NCI-H2196 treated with DMSO at 0.1 percent for 48 hours (cell line): ENCODE measurements around the gene IL3RA.

Experiments
- DNase-seq: peaks from one replicate; lab custom pipeline; 2025; ENCODE audit not compliant: unreplicated experiment; lab: John Stamatoyannopoulos, UW

IL3RA gene

DNA sequence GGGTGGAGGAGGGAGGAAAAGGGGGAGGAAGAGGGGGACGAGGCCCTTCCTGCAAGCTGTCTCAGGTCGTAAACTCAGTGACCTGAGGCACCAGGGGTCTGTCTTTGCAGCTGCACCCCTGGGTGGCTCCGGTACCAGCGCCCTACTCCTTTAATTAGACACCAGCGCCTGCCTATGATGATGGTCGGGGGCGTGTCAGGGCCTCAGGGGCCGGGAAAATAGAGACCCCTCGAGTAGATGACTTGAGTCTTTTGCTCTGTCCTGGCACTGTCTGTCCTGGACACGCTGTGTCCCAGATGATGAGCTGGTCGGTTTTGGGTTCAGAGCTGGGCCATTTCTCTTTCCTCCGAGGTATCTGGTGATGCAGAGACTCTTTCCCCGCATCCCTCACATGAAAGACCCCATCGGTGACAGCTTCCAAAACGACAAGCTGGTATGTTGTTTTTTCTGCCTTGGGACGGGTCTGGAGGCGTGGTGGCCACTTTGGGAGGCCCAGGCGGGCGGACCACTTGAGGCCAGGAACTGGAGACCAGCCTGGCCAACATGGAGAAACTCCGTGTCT, 44.2 kb downstream of the IL3RA start:
- DNase-seq = no peak

DNA sequence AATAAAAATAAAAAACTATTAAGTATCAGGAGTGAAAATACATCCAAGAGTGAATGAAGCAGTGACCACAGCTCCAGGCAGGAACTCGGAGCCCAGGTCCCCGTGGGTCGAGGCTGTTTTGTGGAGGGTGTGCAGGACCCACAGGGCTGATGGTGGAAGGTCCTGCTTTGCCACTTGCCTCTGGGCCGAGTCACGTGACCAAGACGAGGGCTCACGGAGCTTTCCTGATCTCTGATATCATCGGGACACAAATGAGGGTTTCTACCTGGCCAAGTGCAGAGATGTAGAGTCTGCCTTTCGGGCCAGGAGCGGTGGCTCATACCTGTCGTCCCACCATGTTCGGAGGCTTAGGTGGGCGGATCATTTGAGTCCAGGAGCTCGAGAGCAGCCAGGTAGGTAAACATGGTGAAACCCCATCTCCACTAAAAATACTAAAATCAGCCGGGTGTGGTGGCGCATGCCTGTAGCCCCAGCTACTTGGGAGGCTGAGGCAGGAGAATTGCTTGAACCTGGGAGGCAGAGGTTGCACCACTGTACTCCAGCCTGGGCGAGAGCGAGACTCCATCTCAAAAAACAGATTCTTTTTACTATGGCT, 48.2 kb downstream of the IL3RA start:
- DNase-seq = no peak

DNA sequence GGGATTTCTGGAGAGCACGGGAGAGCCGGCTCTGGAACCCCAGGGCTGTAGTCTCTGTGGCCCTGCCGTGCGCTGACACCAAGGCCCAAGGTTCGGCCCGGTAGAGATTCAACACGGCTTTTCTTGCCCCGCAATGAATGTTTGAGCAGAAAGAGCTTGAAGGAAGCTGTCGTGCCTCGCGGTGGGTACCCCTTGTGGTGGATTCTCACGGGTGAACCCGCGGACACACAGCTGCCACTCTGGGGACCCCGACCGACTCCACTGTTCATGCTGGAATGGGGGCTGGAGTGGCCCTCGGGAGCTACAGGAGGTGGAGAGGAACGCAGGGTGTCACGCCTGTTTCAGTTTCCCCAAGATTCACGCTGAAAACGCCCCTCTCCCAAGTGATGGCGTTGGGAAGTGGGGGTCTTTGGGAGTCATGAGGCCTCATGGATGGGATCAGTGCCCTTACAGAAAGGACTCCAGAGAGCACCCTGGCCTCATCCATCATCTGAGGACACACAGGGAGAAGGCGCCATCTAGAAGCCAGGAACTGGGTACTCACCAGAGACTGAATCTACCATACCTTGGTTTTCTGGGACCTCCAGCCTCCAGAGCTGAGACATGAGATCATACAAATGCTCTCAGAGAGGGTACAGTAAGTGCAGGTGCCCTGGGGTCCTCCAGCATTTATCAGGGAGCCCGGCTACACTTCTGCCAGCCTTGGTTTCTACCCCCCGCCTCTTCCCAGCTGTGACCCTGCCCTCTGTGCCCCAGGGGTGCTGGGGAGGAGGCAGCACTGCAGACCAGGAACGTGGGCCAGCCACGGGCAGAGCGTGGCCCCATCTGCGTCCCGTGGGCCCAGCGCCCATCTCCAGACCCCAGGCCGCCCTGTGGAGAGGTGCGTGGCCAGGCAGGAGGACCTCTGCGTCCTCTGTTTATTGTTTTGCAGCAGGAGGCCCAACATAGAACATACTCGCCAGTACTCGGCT, 49.0 kb downstream of the IL3RA start:
- no peak for DNase-seq

DNA sequence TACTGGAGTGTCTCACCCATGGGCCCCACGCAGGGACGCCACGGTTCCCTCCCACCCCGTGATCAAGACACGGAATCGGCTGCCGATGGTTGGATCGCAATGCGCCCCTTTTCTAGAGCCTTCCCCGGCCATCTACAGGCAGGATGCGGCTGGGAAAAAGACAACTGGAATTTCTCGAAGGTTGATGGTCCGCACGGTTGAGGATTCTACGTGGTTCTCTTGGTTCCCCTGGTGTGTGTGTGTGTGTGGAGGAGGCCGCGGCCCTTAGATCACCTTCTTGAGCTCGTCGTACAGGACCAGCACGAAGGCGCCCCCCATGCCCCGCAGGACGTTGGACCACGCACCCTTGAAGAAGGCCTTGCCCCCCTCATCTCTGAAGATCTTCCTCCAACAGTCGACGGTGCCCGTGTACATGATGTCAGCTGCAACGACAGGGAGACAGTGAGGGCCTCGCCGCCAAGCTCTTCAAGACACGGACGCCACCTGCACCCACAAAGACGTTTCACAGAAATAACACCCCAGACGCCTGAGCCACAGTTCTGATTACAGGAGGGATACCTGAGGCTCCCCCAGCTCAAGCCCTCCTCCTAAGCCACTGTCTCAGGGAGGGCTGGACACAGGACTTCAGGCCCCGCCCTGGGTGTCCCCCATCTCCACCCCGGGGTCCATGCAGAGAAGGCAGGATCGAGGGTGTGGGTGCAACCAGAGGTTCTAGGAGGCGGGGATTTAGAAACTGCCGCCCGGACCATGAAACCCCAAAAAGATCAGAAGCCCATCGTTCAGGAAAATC, 49.9 kb downstream of the IL3RA start:
- no peak for DNase-seq

DNA sequence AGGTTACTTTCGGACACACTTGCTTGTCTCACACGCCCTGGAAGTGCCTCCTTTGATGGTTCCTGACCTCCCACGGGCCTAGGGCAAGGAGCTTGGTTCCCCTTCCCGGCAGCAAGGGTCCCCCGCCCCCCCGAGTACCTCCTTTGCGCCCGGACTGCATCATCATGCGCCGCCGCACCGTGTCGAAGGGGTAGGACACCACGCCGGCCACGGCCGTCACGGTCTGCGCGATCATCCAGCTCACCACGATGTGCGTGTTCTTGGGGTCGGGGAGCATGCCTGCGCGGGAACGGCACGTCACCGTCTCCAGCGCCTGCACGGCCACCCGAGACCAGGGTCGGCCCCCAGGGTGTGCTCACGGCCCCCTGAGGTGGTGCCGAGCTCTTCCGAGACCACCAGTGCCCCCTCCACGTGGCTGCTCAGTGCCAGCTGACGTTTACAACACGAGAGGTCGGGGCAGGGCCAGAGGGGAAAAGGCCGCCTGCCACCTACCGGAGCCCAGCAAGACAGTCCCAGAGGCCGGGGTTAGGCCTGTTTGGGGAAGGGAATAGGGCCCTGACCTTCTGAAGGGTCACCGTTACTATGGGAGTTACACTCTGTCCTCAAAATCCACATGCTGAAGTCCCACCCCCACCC, 50.7 kb downstream of the IL3RA start:
- no peak for DNase-seq

DNA sequence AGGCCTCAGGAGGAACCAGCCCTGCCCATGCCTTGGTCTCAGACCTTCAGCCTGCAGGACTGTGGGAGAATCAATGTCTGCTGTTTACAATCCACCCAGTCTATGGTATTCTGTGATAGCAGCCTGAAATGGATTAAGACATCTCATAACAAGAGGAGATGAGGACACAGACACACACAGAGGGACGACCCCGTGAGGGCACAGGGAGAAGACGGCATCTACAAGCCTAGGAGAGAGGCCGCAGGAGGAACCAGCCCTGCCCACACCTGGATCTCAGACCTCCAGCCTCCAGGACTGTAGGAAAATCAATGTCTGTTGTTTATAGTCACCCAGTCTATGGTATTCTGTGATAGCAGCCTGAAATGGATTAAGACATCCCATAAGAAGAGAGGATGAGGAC, 52.1 kb downstream of the IL3RA start:
- DNase-seq = no peak

DNA sequence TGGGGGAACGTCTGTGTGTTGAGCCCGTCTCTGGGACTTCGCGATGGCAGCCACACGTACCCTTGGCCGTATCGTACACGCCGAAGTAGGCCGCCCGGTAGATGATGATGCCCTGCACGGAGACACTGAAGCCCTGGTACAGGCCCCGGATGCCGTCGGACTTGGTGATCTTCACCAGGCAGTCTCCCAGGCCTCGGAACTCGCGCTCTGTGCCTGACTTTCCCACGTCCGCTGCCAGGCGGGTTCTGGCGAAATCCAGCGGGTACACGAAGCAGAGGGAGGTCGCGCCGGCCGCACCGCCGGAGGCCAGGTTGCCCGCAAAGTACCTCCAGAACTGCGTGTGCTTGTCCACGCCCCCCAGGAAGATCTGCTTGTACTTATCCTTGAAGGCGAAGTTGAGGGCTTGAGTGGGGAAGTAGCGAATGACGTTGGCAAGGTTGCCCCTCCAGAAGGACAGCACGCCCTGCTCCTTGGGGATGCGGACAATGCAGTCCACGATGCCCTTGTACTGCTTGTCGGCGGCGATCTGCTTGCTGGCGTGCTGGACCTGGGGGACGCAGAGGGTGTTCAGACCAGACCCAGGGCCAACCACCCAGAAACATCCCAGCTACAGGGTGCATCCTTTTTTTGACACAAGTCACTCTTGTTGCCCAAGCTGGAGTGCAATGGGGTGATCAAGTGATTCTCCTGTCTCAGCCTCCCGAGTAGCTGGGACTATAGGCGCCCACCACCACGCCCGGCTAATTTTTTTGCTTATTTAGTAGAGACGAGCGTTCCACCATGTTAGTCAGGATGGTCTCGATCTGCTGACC, 52.8 kb downstream of the IL3RA start:
- no peak for DNase-seq

DNA sequence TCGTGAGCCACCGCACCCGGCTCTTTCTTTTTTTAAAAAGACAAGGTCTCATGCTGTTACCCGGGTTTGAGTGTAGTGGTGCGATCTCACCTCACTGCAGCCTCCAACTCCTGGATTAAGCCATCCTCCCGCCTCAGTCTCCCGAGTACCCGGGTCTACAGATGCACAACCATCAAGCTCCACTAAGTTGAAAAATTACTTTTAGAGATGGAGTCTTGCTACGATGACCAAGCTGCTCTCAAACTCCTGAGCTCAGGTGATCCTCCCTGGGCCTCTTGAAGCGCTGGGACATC, 53.4 kb downstream of the IL3RA start:
- DNase-seq = no peak

DNA sequence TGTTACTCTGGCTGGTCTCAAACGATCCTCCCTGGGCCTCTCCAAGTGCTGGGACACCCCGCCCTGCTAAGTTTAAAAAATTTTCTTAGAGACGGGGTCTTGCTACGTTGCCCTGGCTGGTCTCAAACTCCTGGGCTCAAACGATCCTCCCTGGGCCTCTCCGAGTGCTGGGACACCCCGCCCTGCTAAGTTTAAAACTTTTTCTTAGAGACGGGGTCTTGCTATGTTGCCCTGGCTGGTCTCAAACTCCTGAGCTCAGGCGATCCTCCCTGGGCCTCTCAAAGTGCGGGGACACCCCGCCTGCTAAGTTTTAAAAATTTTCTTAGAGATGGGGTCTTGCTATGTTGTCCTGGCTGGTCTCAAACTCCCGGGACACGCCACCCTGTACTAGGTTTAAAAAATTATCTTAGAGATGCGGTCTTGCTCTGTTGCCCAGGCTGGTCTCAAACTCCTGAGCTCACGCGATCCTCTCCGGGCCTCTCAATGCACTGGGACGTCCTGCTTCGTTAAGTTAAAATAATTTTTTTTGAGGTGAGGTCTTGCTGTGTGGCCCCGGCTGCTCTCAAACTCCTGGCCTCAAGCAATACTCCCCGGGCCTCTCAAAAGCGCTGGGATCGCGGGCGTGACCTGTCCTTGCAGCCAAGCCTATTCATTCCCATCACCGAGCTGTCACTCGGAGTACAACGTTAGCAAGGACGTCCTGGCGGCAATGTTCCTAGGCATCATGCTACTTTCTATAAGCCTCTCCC, 54.2 kb downstream of the IL3RA start:
- DNase-seq = no peak

DNA sequence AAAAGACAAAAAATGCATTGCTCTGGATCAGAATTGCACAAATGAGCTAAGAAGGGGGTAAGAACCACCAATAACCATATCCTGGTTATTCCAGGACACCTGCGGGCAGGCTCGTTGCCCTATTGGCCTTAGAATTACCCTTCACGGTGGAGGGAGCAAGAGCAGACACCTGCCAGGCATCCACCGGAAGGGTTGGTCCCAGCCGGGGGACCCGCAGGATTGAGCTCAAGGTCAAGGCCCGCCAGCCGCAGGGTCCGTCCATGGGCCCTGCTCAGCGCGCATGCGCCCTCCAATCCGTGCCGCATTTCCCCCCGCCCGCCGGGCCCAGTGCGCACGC, 54.8 kb downstream of the IL3RA start:
- DNase-seq = no peak

DNA sequence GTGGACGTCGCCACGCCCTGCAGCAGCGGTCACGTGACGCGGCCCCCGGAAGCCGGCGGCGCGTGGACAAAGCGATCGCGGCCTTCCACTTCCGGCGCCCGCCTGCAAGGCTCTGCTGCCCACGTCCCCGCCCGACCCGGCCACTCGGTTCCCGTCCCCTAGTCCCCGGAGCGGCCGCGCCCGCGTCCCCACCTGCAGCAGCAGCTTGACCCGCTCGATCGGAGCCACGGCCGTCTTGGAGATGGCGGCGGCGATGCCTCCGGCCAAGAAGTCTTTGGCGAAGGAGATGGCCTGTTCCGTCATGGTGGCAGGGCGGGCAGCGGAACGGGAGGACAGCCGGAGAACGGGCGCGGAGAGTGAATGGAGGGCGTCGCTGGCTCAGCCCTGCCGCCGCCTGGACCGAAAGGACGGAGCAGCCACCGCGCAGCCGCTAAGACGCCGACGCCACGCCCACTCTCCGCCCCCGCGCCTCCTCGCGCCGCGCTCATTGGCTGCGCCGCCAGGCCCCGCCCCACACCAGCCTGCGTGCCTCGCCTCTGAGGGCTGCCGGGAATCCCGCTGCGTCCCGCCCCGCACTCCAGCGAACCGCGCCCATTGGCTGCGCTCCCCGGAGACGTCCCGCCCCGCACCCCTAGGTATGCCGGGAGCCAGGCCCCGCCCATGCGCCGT, 55.3 kb downstream of the IL3RA start, which contains the start of gene SLC25A6:
Gene SLC25A6, minus strand, starts transcription at position 407 of the 669 bp plus-strand sequence. Its CDS starts 104 bp downstream, at position 303.
- no peak for DNase-seq

DNA sequence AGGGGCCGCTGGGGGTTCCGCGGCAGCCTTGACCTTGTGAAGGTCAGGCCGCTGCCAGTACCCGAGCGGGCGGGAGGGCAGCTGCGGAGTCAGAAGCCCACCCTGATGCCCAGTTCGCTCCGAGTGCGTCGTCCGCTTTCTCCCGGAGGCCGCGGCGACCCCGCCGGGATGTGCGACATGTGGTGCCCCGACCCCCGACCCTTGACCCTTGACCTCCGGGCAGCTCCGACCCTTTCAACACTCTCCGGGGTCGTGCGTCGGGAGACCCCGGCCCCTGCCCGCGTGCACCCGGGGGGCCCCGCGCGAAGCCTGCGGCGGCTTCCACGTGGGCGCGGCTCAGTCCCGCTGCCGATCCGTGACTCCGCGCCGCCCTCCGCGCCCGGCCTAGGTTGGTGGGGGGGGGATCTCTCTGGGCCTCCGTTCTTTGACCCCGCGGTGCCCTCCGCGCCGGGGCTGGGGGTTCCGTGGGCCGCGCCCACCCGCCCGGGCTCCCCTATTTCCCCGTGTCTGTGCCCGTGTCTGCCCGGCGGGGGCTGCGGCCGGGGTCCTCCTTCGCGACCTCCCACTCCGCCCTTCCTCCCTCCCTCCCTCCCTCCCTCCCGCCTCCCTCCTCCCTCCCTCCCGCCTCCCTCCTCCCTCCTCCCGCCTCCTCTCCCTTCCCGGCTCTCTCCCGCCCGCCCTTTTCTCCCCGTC, 55.9 kb downstream of the IL3RA start:
- DNase-seq = no peak

DNA sequence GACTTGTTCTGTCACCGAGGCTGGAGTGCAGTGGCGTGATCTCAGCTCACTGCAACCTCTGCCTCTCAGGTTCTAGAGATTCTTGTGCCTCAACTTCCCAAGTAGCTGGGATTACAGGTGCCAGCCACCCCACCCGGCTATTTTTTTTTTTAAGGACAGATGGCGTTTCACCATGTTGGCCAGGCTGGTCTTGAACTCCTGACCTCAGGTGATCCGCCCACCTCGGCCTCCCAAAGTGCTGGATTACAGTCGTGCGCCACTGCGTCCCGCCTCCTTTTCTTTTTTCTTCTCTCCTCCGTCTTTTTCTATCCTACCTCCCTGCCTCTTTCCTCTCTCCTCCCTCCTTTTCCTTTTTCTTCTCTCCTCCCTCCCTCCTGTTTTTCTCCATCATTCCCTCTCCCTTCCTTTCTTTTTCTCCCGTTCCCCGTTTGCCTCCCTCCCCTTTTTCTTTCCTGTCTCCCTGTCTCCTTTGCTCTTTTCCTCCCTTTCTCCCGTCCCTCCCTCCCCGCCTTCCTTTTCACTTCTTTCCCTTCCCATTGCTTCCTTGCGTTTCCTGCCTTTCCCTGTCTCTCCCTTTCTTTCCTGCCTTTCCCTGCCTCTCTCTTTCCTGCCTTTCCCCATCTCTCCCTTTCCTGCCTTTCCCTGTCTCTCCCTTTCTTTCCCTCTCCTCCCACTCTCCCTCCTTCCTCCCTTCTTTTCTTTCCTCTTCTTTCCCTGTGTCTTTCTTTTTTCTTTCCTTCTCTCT, 57.5 kb downstream of the IL3RA start:
- DNase-seq = no peak

DNA sequence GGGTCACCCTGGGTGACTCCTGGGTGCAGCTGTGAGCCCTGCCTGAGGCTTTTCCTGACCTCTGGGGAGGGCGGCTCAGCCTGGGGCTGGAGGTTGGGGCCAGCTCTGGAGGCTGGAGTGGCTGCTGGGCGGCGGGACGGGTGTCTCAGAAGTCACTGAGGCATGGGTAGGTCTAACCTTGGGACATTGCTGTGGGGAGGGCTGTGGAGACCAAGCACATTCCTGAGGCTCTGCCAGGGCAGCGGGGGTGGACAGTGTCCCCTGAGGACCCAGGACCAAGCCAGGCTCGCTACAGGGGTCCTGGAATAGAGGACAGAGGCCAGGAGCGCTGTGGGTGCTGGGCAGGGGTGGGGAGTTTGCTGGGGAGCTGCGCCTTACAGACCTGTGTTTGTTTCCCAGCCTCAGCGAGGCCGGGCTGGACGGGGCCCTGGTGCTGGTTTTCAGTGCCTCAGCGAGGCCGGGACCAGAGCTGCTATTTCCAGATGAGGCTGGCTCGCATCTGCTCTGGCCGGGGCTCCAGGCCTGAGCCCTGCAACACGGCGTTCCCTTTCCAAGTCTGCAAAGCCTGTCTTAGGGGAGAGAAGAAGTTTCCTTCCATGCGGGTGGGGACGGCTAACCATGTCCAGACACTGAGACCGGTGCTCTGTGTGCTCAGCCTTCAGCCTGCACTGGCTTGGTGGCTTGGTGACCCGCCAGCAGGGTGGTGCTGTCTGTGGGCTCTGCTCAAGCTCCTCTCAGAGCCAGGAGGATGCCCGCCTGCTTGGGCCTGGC, 58.3 kb downstream of the IL3RA start:
- DNase-seq = no peak

DNA sequence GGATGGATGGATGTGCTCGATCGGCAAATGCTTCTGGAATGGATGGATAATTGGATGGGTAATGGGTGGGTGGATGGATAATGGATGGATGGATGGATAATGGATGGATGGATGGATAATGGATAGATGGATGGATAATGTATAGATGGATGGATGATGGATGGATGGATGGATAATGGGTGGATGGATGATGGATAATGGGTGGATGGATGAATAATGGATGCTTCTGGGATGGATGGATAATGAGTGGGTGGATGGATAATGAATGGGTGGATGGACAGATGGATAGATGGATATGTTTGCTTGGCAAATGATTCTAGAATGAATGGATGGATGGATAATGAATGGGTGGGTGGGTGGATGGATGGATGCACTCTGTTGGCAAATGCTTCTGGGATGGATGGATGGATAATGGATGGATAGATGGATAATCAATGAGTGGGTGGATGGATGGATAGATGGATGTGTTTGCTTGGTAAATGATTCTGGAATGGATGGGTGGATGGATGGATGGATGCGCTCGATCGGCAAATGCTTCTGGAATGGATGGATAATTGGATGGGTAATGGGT, 59.1 kb downstream of the IL3RA start:
- no peak for DNase-seq

DNA sequence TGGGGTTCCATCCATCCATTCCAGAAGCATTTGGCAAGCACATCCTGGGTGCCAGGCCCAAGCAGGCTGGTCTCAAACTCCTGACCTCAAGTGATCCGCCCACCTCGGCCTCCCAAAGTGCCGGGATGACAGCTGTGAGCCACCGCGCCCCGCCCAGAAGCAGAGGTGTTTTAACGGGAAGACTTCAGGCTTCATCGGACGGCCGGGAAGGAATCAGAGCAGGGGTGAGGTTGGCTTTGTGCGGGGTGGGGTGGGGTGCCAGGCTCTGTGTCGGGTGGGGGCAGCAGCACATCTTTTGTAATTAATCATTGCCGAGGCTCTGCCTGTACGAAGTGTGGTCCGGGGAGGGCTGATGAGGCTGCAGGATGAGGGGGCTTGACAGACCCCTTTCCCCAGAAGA, 60.4 kb downstream of the IL3RA start:
- DNase-seq = no peak
